Naive thymus-derived CD4-positive, alpha-beta T cell (primary cell): Measurements from ENCODE around the gene CDO1. TPM values are rescaled to one million over a fixed set of nuclear protein-coding genes. Genes with fewer than 3 reads are reported as not detected.

Experiments used
- polyA plus RNA-seq, 2 donors: library from polyadenylated mRNA; unstranded; fragments of 300-500 nt; fragmentation: Illumina TruSeq; gene quantifications; one replicate each; pipeline ENCODE4 v1.2.3, GENCODE V29; 2021
- total RNA-seq, 6 experiments: library from RNA in 5 of 6; stranded (reverse) in 5 of 6; gene quantifications; 1 replicate in 5 of 6; 2 replicates in 1 of 6; pipeline ENCODE4 v1.2.3 and lab custom pipeline; 2021 to 2026

Gene CDO1
- total and polyA plus RNA-seq, 7 experiments from 2014 or later: 0.22 TPM; not detected in 6

Other genes starting within 250 kb of the CDO1 start
- 1 to 10 TPM in 4 of 5 experiments, under 1 TPM in 1; 0.93 to 3.7 (median 1.9) TPM for gene TICAM2, start 214.2 kb downstream of the CDO1 start, total RNA-seq
- gene TICAM2, start 214.2 kb downstream of the CDO1 start, polyA plus RNA-seq: under 1 TPM; 0.14 to 0.60 TPM
- gene TMED7, start 190.6 kb downstream of the CDO1 start, total RNA-seq: 10 to 100 TPM; 41.7 to 58.0 (median 47.5) TPM
- gene TMED7, start 190.6 kb downstream of the CDO1 start, polyA plus RNA-seq: 10 to 100 TPM; 31.5 to 42.9 TPM
- gene ATG12, start 24.9 kb upstream of the CDO1 start, total RNA-seq: 10 to 100 TPM; 47.9 to 84.9 (median 60.0) TPM
- 100 to 1,000 TPM in 1 of 2 donors, 10 to 100 TPM in 1; 99.8 to 141 TPM for gene ATG12, start 24.9 kb upstream of the CDO1 start, polyA plus RNA-seq
- gene AP3S1, start 25.3 kb upstream of the CDO1 start, total RNA-seq: 10 to 100 TPM; 22.2 to 55.2 (median 43.3) TPM
- 10 to 100 TPM; 45.2 to 49.0 TPM for gene AP3S1, start 25.3 kb upstream of the CDO1 start, polyA plus RNA-seq
- under 1 TPM in 1 of 5 experiments, not detected in 4; 0.16 TPM for gene LVRN, start 145.8 kb upstream of the CDO1 start, total RNA-seq
- not detected for gene LVRN, start 145.8 kb upstream of the CDO1 start, polyA plus RNA-seq
- gene ARL14EPL, start 215.8 kb upstream of the CDO1 start, total RNA-seq: not detected
- gene ARL14EPL, start 215.8 kb upstream of the CDO1 start, polyA plus RNA-seq: not detected